ENCODE data around the gene SLC24A2.
A peak's percentile ranks its signal among the peaks of the same experiment; 100 is the strongest.

Gene SLC24A2

GRCh38 chr9:19768798-19769197 is 20.0 kb downstream of the SLC24A2 start:
- WGBS, 2 experiments (ENCODE audit: insufficient coverage in 2 of 2) = 0% methylated on average over 1 of the region's 1 CpG
- Histone ChIP-seq H3K4me1 (ENCODE audit: control insufficient read depth, insufficient read depth, low read length, poor library complexity, severe bottlenecking) (no peaks in the 10 kb centered on the region), H3K9me3 (ENCODE audit: control insufficient read depth, low read length) (no peaks in the 10 kb centered on the region), H3K36me3 (ENCODE audit: control insufficient read depth, insufficient read depth, low read length) (no peaks in the 10 kb centered on the region), H3K4me3 (ENCODE audit: extremely low read depth, insufficient read depth, low read length, poor library complexity, severe bottlenecking) (no peak overlapping the region), H3K27ac (ENCODE audit: low read depth, low read length, severe bottlenecking) (no peak overlapping the region)

DNA sequence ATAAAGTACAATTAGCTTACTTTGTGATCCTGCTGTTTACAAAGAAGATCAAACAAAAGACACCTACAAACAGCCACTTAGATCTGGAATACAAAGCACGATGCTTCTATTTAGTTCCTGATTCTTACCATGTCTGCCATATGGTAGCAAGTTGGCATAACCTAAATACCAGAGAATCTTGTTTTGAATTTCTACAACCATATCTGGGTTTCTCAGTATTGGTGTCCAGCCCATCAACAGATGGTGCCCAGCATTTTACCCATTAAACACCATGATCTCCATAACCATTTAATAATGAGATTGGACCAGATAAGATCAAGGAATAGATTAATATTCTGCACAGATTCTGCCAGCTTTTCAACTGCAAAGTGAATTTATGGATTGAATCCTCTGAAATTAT is 29.8 kb downstream of the SLC24A2 start:
- no peaks in the 10 kb centered on the region for H3K36me3 ChIP-seq (ENCODE audit: control insufficient read depth, insufficient read depth, low read length)
- H3K4me3 ChIP-seq (ENCODE audit: extremely low read depth, insufficient read depth, low read length, poor library complexity, severe bottlenecking) = no peak overlapping the region
- 100% methylated on average over 1 of the region's 1 CpG; no CpG with 5 or more reads in 1 of the 2 experiments for WGBS, 2 experiments (ENCODE audit: insufficient coverage in 2 of 2)
- H3K27ac ChIP-seq (ENCODE audit: low read depth, low read length, severe bottlenecking) = no peak overlapping the region
- H3K4me1 ChIP-seq (ENCODE audit: control insufficient read depth, insufficient read depth, low read length, poor library complexity, severe bottlenecking) = no peaks in the 10 kb centered on the region
- H3K9me3 ChIP-seq (ENCODE audit: control insufficient read depth, low read length) = no peaks in the 10 kb centered on the region

- H3K4me3 ChIP-seq (ENCODE audit: extremely low read depth, insufficient read depth, low read length, poor library complexity, severe bottlenecking) = no peak overlapping the region
- no peaks in the 10 kb centered on the region for H3K9me3 ChIP-seq (ENCODE audit: control insufficient read depth, low read length)
- H3K4me1 ChIP-seq (ENCODE audit: control insufficient read depth, insufficient read depth, low read length, poor library complexity, severe bottlenecking) = no peaks in the 10 kb centered on the region
- H3K36me3 ChIP-seq (ENCODE audit: control insufficient read depth, insufficient read depth, low read length) = no peaks in the 10 kb centered on the region
- H3K27ac ChIP-seq (ENCODE audit: low read depth, low read length, severe bottlenecking) = no peak overlapping the region
Measured at GRCh38 chr9:19757745-19758144, 31.1 kb downstream of the SLC24A2 start.

DNA sequence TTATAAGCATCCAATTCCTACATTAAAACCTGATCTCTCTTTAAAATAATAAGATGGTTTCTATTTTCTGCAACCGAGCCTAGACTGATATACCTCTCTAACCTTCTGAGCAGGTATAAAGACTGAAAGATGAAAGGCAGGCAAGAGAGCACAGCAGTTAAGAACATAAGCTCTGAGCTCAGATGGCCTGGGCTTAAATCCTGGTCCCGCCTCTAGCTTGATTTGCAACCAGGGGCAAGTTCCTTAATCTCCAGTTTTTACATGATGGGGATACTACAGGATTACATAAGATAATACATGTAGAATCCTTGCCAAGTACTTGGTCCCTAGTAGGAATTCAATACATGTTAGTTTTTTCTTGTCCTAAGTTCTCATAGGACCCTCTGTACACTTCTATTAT is 33.9 kb downstream of the SLC24A2 start:
- H3K4me1 ChIP-seq (ENCODE audit: control insufficient read depth, insufficient read depth, low read length, poor library complexity, severe bottlenecking) = peaks cover 2% of the 10 kb centered on the region

DNA sequence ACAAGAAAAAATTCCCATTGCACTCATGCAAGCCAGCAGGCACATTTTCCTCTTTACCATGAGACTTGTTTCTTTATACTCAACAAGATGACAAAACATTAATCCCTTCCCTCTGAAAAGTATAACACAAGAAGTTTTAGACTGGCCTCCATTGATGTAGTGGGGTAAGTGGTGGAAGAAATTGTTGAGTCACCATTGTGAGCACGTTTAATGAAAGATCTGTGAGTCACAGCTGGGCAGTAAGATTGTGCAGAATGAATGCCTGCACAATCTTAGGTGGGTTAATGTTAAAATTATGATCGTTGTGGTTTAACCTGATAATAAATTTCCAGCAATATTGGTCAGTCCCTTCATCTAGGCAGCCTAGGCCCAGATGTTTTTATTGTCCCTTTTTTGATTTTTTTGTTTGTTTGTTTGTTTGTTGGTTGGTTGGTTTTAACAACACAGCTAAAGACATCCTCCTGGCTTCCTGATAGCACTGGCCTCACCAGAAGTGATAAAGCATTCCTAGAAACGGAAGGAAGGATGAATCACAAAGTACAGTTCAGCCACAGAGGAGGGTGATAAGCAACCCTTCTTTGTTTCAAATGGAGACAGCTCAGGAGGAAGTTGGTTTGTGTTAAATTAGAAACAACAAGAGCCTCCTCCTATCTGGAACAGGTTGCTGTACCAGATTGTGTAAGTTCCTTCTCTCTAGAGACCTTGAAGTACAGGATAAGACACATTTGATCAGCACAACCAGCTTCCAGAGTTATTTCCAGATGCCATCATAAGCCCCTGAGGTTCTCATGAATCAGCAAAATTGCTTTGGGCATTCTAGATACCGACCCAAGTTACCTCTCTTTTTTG is 40.3 kb downstream of the SLC24A2 start:
- no peaks in the 10 kb centered on the region for H3K36me3 ChIP-seq (ENCODE audit: control insufficient read depth, insufficient read depth, low read length)
- H3K4me3 ChIP-seq (ENCODE audit: extremely low read depth, insufficient read depth, low read length, poor library complexity, severe bottlenecking) = no peak overlapping the region
- H3K27ac ChIP-seq (ENCODE audit: low read depth, low read length, severe bottlenecking) = peak overlapping the region; percentile 88
- peaks cover 18% of the 10 kb centered on the region for H3K4me1 ChIP-seq (ENCODE audit: control insufficient read depth, insufficient read depth, low read length, poor library complexity, severe bottlenecking)
- 18 to 55% methylated on average over 2 of the region's 4 CpGs for WGBS, 2 experiments (ENCODE audit: insufficient coverage in 2 of 2)
- no peaks in the 10 kb centered on the region for H3K9me3 ChIP-seq (ENCODE audit: control insufficient read depth, low read length)

More for the DNA sequence above, 33.9 kb downstream of the SLC24A2 start:
- H3K36me3 ChIP-seq (ENCODE audit: control insufficient read depth, insufficient read depth, low read length) = no peaks in the 10 kb centered on the region
- WGBS, 2 experiments (ENCODE audit: insufficient coverage in 2 of 2) = no CpG with 5 or more reads among the region's 2 CpGs
- no peak overlapping the region for H3K27ac ChIP-seq (ENCODE audit: low read depth, low read length, severe bottlenecking)
- no peaks in the 10 kb centered on the region for H3K9me3 ChIP-seq (ENCODE audit: control insufficient read depth, low read length)
- H3K4me3 ChIP-seq (ENCODE audit: extremely low read depth, insufficient read depth, low read length, poor library complexity, severe bottlenecking) = no peak overlapping the region

- no peak overlapping the region for H3K4me3 ChIP-seq (ENCODE audit: extremely low read depth, insufficient read depth, low read length, poor library complexity, severe bottlenecking)
- no CpG with 5 or more reads among the region's 2 CpGs for WGBS, 2 experiments (ENCODE audit: insufficient coverage in 2 of 2)
- H3K36me3 ChIP-seq (ENCODE audit: control insufficient read depth, insufficient read depth, low read length) = no peaks in the 10 kb centered on the region
- H3K9me3 ChIP-seq (ENCODE audit: control insufficient read depth, low read length) = no peaks in the 10 kb centered on the region
- no peak overlapping the region for H3K27ac ChIP-seq (ENCODE audit: low read depth, low read length, severe bottlenecking)
- H3K4me1 ChIP-seq (ENCODE audit: control insufficient read depth, insufficient read depth, low read length, poor library complexity, severe bottlenecking) = peaks cover 18% of the 10 kb centered on the region
Measured at GRCh38 chr9:19746223-19746622, 42.6 kb downstream of the SLC24A2 start.

DNA sequence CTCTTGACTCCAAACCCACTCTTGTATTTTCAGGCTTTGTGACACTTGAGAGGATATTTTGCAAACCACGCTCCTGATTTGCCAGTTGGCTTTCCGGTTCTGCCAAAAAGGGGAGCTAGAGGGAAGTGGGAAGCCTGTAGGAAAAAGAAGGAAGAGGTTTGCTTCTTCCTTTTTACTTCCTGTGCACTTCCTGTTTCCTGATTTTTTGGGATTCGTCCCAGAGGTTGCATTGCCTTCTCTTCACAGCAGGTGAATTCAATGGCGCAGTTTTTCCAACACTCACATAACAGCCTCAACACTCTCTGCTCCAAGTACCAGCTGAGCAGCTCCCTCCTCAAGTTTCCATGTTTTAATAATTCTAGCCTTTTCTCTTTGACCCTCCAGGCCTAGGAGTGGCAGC is 47.7 kb downstream of the SLC24A2 start:
- Histone ChIP-seq H3K36me3 (ENCODE audit: control insufficient read depth, insufficient read depth, low read length) (no peaks in the 10 kb centered on the region), H3K4me1 (ENCODE audit: control insufficient read depth, insufficient read depth, low read length, poor library complexity, severe bottlenecking) (no peaks in the 10 kb centered on the region), H3K27ac (ENCODE audit: low read depth, low read length, severe bottlenecking) (no peak overlapping the region), H3K9me3 (ENCODE audit: control insufficient read depth, low read length) (no peaks in the 10 kb centered on the region), H3K4me3 (ENCODE audit: extremely low read depth, insufficient read depth, low read length, poor library complexity, severe bottlenecking) (no peak overlapping the region)
- 79 to 80% methylated on average over 2 to 3 of the region's 4 CpGs for WGBS, 2 experiments (ENCODE audit: insufficient coverage in 2 of 2)
